Esophagus squamous epithelium (tissue), 5 donors: ENCODE data around the gene HPSE2. TPM values are rescaled to one million over a fixed set of nuclear protein-coding genes. Genes with fewer than 3 reads are reported as not detected.

Source experiments
- DNase-seq: peaks from one replicate; lab custom pipeline; 2025; lab: John Stamatoyannopoulos, UW
- H3K27ac ChIP-seq, 4 donors: fragments of 200-600 bp; sonication (generic); one replicate each; pipeline ENCODE4 v1.5.1; 2016 to 2019; ENCODE audit warnings: mild to moderate bottlenecking in 1 of 4
- H3K27me3 ChIP-seq, 4 donors: fragments of 200-600 bp; sonication (generic); 1 replicate in 3 of 4; 2 replicates in 1 of 4; pipeline versions ENCODE4 v1.5.1 to v1.6.0; 2017 to 2021; ENCODE audit warnings: antibody characterized with exemption in 1 of 4
- H3K36me3 ChIP-seq, 3 donors: fragments of 200-600 bp; sonication (generic); one replicate each; pipeline ENCODE4 v1.5.1; 2016 to 2019
- H3K4me1 ChIP-seq, 3 donors: fragments of 200-600 bp; sonication (generic); one replicate each; pipeline ENCODE4 v1.5.1; 2017 to 2019
- H3K4me3 ChIP-seq, 4 donors: fragments of 200-600 bp; sonication (generic); 1 replicate in 3 of 4; 2 replicates in 1 of 4; pipeline ENCODE4 v1.5.1; 2016 to 2019; ENCODE audit warnings: mild to moderate bottlenecking in 2 of 4, moderate library complexity in 1 of 4
- H3K9me3 ChIP-seq, 3 donors: fragments of 200-600 bp; sonication (generic); one replicate each; pipeline ENCODE4 v1.5.1; 2016 to 2019
- POLR2A ChIP-seq, 4 donors: fragments of 450-650 bp; IDR thresholded peaks; one replicate each; pipeline ENCODE4 v1.6.1; 2017; ENCODE audit warnings: antibody characterized with exemption in 4 of 4, mild to moderate bottlenecking in 4 of 4, moderate library complexity in 3 of 4
- WGBS, 2 donors: methylation state at CpG; one replicate each; pipeline ENCODE4 v1.1.5; 2018; 5-methylcytosine and 5-hydroxymethylcytosine counted together
- intact Hi-C: fragments of 100-400 bp; cut with DNase I; formaldehyde crosslinking; loops from one replicate; pipeline ENCODE4 v1.15.0; 2022
- total RNA-seq, 4 donors: library from RNA; depleted of rRNA; stranded (reverse); fragments of >200 nt; gene quantifications; one replicate each; pipeline ENCODE4 v1.1.0, GENCODE V29; 2016
- TF ChIP-seq, protein P1 (sequence below), 6 experiments: fragments of 450-650 bp in 4 of 6; fragments of 200-600 bp in 2 of 6; sonication (generic) in 2 of 6; IDR thresholded peaks; one replicate each; pipeline ENCODE4 v1.5.1; 2016 to 2019; ENCODE audit warnings: antibody characterized with exemption in 6 of 6, mild to moderate bottlenecking in 4 of 6, moderate library complexity in 4 of 6
- donor health status: DM: yes; HTN: yes; CAD: no.

Gene HPSE2
- total RNA-seq, 4 donors from 2014 or later, result 0.47 to 5.3 (median 2.6) TPM

DNA sequence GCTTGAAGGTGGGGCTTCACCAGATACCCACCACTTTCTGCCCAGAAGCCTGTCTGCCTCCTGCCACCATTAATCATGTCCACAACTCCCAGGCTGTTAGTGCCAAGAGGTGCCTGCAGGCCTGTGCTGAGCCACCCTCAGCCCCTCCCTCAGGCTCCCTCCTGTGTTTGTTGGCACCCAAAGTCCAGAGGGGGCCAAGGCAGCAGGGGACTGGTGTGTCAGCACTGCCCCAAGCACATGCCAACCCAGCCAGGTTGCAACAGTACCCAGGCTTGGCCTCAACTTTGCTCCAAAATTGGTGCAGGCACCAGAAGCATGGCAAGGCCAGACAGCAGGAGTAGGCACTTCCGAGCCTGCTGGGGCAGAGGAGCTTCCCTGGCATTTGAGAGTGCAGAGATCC, 111.3 kb downstream of the HPSE2 start:
- H3K36me3 ChIP-seq, result no peaks in the 10 kb centered on the region
- no peak overlapping the region for H3K4me3 ChIP-seq
- H3K9me3 ChIP-seq, result no peaks in the 10 kb centered on the region
- intact Hi-C loops, result no loop called here
- H3K27me3 ChIP-seq, result no peaks in the 10 kb centered on the region
- WGBS, 2 donors, result no CpG with 5 or more reads among the region's 1 CpG
- TF ChIP-seq, protein P1, sequence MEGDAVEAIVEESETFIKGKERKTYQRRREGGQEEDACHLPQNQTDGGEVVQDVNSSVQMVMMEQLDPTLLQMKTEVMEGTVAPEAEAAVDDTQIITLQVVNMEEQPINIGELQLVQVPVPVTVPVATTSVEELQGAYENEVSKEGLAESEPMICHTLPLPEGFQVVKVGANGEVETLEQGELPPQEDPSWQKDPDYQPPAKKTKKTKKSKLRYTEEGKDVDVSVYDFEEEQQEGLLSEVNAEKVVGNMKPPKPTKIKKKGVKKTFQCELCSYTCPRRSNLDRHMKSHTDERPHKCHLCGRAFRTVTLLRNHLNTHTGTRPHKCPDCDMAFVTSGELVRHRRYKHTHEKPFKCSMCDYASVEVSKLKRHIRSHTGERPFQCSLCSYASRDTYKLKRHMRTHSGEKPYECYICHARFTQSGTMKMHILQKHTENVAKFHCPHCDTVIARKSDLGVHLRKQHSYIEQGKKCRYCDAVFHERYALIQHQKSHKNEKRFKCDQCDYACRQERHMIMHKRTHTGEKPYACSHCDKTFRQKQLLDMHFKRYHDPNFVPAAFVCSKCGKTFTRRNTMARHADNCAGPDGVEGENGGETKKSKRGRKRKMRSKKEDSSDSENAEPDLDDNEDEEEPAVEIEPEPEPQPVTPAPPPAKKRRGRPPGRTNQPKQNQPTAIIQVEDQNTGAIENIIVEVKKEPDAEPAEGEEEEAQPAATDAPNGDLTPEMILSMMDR (IDR thresholded peaks at IDR 0.05), result no peak
- no peak for TF ChIP-seq POLR2A (IDR thresholded peaks at IDR 0.05)
- H3K27ac ChIP-seq, result no peak overlapping the region
- H3K4me1 ChIP-seq, result no peaks in the 10 kb centered on the region
- no peak for DNase-seq

DNA sequence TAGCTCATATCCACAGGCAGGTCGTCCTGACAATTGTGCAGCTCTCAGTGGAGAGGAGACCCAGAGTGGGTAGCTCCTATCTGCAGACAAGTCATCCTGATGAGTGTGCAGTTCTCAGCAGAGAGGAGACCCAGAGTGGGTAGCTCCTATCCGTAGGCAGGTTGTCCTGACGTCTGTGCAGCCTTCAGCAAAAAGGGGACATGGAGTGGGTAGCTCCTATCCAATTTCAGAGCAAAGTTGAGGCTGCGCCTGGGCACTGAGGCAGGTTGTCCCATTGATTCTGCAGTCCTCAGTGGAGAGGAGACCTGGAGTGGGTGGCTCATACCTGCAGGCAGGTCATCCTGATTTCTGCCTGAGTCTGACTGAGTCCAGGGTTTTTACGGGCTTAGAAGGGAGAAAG, 111.8 kb downstream of the HPSE2 start:
- TF ChIP-seq, protein P1 (IDR thresholded peaks at IDR 0.05), result no peak
- TF ChIP-seq POLR2A (IDR thresholded peaks at IDR 0.05), result no peak
- 52 to 74% methylated on average over 4 of the region's 5 CpGs for WGBS, 2 donors
- no peaks in the 10 kb centered on the region for H3K9me3 ChIP-seq
- no peaks in the 10 kb centered on the region for H3K36me3 ChIP-seq
- H3K4me1 ChIP-seq, result no peaks in the 10 kb centered on the region
- H3K27ac ChIP-seq, result no peak overlapping the region
- H3K27me3 ChIP-seq, result no peaks in the 10 kb centered on the region
- no peak for DNase-seq
- no peak overlapping the region for H3K4me3 ChIP-seq
- intact Hi-C loops, result no loop called here

DNA sequence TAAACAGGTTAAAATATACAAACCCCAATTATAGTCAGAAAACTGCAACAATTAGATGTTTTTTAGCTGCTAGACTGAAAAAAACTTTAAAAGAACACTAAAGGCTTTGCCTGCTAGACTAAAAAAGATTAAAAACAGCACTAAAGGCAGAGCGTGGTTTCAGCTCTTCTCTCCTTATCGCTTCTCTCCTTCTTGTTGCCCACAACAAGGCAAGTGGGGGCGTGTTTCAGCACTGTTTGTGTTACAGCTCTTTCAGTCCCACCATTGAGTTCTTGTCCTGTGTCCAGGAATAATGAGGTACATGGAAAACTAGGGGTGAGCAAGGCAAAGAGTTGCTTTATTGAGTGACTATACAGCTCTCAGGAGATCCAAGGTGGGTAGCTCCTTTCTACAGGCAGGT, 112.3 kb downstream of the HPSE2 start:
- Histone ChIP-seq H3K27ac (no peak overlapping the region), H3K4me3 (no peak overlapping the region), H3K36me3 (no peaks in the 10 kb centered on the region), H3K27me3 (no peaks in the 10 kb centered on the region), H3K4me1 (no peaks in the 10 kb centered on the region), H3K9me3 (no peaks in the 10 kb centered on the region)
- WGBS, 2 donors, result 75 to 79% methylated on average over 3 of the region's 3 CpGs
- no peak for DNase-seq
- intact Hi-C loops, result no loop called here
- TF ChIP-seq, protein P1 (IDR thresholded peaks at IDR 0.05), result no peak
- no peak for TF ChIP-seq POLR2A (IDR thresholded peaks at IDR 0.05)

DNA sequence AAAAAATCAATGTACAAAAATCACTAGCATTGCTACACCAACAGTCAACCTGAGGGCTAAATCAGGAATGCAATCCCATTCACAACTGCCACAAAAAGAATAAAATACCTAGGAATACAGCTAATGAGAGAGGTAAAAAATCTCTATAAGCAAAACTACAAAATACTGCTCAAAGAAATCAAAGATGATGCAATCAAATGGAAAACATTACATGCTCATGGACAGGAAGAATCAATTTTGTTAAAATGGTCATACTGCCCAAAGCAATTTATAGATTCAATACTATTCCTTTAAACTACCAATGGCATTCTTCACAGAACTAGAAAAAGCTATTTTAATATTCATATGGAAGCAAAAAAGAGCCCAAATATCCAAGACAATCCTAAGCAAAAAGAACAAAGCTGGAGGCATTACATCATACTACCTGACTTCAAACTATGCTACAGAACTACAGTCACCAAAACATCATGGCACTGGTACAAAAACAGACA, 116.3 kb downstream of the HPSE2 start:
- intact Hi-C loops, result no loop called here
- TF ChIP-seq POLR2A (IDR thresholded peaks at IDR 0.05), result no peak
- TF ChIP-seq, protein P1 (IDR thresholded peaks at IDR 0.05), result no peak
- no peaks in the 10 kb centered on the region for H3K9me3 ChIP-seq
- no peaks in the 10 kb centered on the region for H3K27me3 ChIP-seq
- DNase-seq, result no peak
- no peak overlapping the region for H3K4me3 ChIP-seq
- no peaks in the 10 kb centered on the region for H3K36me3 ChIP-seq
- H3K27ac ChIP-seq, result no peak overlapping the region
- H3K4me1 ChIP-seq, result no peaks in the 10 kb centered on the region

DNA sequence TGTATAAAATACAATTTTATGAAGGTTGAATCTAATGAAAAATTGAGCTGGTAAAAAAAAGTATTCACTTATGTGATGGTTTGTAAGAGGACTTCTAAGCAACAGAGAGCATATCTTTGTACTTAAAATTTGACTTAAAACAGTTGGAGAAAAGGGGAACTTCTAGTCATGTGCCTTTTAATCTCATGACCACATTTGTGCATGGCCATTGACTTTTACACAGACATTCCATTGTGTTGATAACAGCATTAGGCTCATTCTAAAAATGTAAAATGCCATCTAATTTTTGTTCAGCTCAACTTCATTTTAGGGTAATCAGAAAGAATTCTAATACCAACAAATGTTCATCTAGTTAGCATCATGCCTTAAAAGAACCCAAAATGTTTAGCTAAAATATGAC, 119.9 kb downstream of the HPSE2 start:
- Histone ChIP-seq H3K4me1 (no peaks in the 10 kb centered on the region), H3K27ac (no peak overlapping the region), H3K27me3 (no peaks in the 10 kb centered on the region), H3K4me3 (no peak overlapping the region), H3K36me3 (no peaks in the 10 kb centered on the region), H3K9me3 (no peaks in the 10 kb centered on the region)
- intact Hi-C loops, result no loop called here
- TF ChIP-seq, protein P1 (IDR thresholded peaks at IDR 0.05), result no peak
- no peak for TF ChIP-seq POLR2A (IDR thresholded peaks at IDR 0.05)
- no peak for DNase-seq
